Activated T-helper 1 cell treated with Interleukin-2 at 50 U/mL for 16 hours (primary cell): ENCODE measurements around the gene TRRAP.
A peak's percentile ranks its signal among the peaks of the same experiment; 100 is the strongest.
"Not testable (repeated sequence)": the region's sequence is repeated elsewhere in the genome, so short reads cannot be mapped to it uniquely, and the experiment has no call there.

Experiments
- DNase-seq: peaks from one replicate; pipeline ENCODE4 v3.0.0-alpha.2; 2020; ENCODE audit warnings: low read depth

Gene TRRAP

DNA sequence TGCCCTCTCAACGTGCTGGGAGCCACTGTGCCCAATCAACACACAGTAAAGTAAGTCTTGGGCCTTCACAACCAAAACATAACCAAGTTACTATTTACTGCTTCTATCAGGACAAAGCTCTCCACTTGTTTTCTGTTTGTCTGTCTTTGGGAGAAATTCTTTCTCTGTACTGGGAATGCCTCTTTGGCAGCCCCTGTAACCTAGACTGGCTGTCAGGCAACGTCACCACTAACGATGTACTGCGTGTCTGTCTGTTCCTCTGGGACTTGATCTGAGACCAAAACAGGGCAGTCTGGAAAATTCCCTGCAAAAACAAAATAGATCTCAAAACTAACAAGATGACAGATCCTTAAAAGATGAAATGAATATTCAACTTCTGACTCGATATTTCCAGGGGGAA lies 152.6 kb downstream of the TRRAP start:
- DNase-seq, result no peak

DNA sequence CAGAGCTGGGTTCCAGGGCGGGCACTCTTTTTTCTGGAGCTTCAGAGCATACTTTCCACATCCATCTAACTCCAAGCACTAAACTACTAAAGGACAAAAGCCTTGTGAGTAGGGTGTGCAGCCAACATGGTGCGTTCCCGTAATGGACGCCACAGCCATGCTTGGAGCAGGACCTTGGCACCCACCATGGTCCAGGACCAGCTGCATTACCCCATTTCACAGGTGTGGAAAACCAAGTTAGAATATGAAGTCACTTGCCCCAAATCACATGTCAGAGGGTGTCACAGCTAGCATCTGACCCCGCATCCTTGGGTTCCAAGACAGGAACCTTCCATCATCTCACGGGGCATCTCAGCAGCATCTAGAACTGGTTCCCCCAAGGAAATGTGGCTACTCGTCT lies 153.2 kb downstream of the TRRAP start:
- DNase-seq, result no peak

DNA sequence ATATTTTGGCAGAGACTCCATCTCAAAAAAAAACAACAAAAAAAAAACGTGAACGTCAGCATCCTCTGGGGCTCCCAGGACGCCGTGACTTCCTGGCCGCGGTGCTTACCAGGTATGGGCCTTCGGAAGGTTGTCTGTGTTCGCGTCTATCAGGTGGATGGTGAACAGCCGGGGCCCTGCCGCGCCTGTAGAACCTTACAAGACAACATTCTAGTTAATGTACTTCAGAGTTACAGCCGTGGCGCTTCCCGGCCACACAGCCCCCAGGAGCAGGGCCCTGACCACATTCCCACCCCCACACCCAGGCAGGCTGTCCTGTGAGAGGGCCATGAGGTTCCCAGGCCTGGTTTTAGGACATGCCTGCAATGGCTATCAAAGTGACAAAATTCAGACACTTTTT lies 154.6 kb downstream of the TRRAP start:
- no peak for DNase-seq

DNA sequence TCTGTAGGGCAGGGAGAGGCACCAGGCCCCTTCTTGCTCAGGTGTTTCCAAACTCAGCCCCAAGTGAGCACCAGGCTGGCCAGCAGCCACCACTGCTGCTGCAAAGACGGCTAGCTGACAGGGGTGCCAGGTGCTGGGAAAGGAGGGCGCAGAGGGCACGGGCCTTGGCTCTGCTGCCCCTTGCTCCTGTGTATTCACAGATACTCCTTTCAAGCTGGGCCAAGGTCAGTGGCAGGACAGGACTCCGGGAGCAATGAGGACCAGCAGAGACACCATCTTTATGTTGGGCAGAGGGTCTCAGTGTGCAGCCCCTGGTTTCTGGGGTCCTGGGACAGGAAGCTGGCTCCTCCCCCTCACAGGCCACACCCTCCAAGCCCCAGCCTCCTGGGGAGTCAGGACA lies 155.4 kb downstream of the TRRAP start:
- DNase-seq, result no peak

DNA sequence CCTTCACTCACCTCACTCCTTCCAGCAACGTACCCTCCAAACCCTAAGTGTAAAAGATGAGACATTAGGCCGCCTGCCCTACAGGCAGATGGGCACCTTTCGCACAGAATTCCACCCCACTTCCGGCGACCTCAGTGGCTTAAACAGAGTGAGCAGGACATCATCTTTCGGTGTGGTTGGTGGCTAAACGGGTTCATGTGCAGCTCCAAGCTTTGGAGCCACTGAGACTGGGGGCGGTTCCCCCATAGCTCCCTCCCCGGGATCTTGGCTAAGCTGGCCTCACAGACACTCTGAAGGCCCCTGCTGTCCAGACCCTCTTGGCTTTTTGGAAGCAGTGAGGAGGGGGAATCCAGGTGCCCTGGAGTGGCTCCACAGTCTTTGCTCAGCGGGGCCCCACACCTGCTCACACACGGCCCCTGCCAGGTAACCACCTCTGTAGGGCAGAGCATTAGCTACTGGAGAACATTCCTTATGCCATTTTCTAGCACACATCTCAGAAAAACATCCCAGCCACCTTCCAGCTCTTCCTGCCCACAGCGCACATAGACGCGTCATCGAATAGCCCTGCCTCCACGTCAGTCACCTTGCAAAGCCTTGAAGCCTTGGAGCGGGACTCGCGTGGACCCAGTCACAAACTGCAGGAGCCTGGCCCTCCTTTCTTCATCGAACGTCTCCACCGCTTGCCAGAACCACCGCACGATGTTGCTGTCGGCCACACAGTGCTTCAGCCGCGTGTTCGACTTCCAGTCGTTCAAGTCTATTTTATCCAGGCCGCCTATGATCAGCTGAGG lies 156.8 kb downstream of the TRRAP start:
- no peak for DNase-seq

DNA sequence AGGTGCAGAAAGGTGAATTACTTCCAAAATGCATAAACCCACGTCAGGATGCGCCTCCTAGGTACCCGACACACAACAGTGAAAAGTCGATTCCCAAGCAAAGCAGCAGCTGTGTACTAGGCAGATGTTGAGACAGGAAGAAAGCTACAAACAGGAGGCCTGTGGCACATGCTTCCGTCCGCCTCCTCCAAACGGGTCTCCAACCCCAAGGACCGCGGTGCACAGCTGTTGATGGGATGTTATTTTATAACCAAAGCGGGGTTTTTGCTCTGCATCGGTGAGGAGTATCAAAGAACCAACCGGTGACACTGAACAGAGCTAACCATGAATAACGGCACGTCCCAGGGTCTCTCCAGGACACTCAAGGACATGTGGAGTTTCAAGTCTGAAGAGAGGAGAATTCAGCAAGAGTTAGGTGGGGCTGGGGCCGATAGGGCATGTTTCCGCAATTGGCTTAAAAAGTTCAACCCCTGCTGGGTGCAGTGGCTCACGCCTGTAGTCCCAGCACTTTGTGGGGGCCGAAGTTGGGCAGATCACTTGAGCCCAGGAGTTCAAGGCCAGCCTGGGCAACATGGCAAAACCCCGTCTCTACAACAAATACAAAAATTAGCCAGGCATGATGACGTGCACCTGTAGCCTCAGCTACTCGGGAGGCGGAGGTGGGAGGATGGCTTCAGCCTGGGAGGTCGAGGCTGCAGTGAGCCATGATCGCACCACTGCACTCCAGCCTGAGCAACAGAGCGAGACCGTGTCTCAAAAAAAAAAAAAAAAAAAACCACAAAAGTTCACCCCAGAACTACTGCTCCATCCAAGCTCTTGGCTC lies 157.6 kb downstream of the TRRAP start:
- no peak for DNase-seq

DNA sequence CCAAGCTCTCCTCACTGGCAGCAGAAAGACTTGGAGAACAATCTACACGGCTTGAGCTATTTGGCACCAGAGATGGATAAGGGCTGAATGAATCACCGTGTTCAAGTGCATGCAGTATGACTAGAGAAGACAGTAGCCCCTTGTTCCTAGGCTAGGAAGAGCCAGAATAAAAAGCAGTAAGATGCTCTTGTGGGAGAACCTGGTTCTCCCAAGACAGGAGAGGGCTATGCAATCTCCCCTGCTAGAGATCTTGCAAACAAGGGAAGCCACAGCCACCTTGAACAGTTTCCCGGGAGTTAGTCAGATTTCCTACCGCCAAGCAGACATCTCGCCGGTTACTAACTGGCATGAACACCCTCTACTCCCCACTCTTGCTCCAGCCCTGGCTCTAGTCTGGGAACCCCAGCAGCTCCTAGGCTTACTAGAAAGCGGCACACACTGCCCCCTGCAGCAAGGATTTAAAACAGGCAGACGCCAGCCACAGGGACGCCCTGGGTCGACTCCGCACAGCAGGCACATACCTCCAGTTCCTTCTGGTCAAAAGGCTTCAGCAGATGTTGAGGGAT lies 158.3 kb downstream of the TRRAP start:
- DNase-seq, result no peak

DNA sequence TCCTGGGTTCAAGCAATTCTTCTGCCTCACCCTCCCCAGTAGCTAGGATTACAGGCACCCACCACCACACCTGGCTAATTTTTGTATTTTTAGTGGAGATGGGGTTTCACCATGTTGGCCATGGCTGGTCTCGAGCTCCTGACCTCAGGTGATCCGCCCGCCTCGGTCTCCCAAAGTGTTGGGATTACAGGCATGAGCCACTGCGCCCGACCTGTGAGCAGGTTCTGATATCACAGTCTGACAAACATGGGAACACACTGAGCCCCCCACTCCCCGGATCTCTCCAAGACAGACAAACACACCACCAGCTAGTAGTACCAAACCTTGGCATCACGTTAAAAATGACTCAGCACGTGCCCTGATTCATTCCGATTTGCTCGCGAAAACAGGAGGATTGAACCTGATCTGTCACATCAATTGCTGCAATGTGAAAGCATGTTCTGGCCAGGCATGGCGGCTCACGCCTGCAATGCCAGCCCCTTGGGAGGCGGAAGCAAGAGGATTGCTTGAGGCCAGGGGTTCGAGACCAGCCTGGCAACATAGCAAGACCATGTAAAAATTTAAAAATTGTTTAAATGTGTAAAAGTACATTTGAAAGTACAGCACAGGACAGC lies 159.1 kb downstream of the TRRAP start:
- no peak for DNase-seq

DNA sequence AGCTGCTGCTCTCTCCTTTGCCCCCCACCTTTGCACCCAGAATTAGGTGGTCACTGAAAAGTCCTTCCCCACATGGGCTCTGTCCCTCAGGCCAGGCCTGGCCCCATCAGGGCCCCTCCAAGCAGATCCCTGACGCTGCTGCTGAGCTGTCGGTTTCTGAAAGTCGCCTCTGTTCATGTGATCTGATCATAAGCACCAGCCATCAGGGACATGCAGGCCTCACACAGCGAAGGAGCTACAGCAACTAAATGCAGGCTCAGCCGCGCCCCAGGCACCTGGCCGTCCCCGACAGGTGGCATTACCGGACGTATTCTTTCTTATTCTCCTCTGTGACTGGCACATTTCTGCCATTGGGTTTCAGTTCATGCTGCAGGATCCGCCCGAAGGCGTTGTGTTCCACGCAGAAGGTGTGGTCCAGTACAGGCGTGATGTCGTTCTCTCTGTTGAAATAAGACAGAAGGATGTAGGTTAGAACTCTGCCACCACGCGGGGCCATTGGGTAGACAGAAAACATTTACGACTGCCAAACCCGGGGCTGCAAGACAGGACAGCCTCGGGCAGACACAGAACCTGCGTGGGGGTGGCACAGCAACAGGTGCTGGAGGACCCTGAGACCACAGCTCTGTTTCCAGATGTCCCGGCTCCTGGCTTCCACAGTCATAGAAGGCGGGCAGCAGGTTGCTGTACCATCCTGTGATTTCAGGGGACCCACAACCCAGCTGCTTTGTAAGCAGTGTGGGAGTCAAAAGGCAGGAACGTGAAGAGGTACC lies 159.9 kb downstream of the TRRAP start:
- DNase-seq, result no peak

DNA sequence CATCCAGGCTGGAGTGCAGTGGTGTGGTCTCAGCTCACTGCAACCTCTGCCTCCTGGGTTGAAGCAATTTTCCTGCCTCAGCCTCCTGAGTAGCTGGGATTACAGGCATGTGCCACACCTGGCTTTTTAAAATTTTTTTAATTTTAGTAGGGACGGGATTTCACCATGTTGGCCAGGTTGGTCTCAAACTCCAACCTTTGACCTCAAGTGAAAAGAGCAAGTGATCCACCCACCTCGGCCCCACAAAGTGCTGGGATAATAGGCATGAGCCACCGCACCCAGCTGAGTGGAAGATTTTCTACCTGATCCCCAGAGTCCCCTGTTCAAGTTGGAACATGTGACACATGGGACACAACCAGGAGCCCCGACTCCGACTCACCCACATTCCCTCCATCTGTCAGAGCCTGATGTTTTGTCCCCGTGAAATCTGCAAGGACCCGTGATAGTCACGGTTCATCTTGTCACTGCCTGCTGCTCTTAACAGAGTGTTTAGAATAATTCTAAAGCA lies 161.1 kb downstream of the TRRAP start:
- no peak for DNase-seq

DNA sequence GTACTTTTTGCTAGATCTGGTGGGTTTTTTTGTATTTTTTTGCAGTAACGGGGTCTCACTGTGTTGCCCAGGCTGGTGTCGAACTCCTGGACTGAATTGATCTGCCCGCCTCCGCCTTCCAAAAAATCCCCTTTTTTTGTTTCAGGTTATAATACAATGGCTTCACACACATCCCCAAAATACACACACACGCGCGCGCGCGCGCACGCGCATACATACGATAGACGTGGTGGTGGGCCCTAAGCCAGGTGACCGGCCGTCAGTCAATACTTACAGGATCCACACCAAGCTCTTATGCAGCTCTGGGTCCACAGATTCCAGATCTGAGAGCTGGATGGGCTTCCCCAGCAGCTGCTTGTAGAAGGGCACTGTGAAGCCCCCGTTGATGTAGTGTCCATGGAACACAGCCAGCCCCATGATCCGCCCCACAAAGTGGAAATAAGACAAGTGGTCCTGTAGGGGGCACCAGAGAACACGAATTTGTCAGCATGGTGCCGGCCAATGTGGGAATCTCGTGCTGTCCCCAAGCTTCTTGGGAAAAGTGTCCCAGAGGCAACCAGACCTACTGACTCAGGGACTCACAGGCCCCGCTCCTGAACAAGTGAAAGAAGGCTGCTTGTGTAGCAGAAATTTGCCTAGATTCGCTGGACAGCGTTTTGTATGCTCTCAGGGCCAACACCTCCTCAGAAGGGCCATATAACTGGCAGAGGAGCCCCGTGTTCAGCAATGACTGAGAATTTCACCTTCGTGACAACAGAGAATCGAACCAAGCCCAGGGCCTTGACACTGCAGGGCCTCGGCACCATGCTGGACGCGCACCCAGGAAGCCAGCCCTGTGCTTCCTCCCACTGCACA lies 162.0 kb downstream of the TRRAP start:
- DNase-seq, result peak; percentile 30

DNA sequence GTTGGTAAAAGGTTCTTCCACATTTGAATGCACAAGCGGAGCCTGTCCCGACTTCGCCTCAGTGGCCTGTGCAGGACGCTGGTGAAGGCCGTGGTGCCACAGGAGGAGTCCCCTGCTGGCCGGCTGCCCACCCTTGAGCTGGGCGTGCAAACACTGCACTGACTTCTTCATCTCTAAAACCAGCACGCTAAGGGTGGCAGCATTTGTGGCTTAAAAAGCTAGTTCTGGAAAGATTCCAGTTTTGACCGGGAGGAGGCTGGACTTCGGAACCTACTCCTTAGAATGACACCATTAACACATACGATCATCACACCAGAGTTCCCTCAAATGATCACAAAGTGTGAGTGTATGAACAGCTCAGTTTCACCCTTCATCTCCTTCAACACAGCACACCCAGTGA lies 163.2 kb downstream of the TRRAP start:
- no peak for DNase-seq

DNA sequence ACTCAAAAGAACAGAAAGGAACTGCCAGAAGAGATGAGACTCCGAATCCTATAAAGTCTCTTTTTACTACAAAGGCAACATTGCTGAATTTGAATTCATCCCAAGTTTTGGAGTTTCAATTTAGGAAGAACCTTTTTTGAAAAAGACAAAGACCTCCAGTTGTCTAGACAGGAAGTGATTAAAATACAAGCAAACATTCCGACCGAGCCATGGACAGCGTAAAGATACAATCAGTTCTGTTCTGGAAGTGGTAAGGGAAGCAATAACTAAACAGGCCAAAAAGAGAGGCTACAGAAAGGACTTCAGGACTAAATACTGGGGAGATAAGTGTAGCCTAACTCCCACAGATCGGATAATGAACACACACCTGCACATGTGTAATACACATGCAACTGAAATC lies 164.6 kb downstream of the TRRAP start:
- DNase-seq, result no peak

DNA sequence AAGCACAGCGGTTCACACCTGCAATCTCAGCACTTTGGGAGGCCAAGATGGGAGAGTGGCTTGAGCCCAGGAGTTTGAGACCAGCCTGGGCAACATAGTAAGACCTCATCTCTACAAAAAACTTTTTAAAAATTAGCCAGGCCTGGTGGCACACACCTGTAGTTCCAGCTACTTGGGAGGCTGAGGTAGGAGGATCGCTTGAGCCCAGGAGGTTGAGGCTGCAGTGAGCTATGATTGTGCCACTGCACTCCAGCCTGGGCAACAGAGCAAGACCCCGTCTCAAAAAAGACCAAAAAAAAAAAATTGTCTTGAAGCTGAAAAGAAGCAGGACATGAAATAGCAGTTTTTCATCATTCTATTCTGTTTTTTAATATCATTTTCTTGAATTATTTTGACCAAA lies 166.5 kb downstream of the TRRAP start:
- DNase-seq, result not testable (repeated sequence)

DNA sequence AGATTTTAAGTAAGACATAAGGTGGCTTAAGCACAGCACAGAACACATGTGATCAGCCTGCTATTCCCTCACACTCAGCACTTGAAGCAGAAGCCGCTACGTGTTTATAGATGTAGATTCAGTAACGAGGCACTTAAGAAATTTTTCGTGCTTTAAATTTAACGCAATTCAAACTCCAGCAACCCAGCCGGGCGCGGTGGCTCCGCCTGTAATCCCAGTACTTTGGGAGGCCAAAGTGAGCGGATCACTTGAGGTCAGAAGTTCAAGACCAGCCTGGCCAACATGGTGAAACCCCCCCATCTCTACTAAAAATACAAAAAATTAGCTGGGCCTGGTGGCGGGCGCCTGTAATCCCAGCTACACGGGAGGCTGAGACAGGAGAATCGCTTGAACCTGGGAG lies 167.9 kb downstream of the TRRAP start:
- not testable (repeated sequence) for DNase-seq

DNA sequence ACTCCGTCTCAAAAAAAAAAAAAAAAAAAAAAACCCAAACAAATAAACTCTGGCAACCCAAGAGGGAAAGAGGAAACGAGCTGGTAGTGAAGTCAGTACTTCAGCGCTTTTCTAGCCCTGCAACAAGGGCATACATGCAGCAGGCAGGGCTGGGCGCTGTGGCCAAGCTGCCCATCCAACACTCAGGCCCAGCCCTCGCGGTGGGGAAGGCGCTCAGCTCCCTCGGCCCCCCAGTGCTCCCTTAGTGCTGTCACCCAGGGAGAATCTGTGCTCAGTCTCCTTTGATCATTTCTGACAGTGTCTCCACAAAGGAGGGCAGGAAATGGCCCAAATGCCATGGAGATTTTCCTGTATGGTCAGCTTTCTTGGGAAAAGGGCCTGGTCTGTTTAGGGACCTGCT lies 168.4 kb downstream of the TRRAP start:
- no peak for DNase-seq

DNA sequence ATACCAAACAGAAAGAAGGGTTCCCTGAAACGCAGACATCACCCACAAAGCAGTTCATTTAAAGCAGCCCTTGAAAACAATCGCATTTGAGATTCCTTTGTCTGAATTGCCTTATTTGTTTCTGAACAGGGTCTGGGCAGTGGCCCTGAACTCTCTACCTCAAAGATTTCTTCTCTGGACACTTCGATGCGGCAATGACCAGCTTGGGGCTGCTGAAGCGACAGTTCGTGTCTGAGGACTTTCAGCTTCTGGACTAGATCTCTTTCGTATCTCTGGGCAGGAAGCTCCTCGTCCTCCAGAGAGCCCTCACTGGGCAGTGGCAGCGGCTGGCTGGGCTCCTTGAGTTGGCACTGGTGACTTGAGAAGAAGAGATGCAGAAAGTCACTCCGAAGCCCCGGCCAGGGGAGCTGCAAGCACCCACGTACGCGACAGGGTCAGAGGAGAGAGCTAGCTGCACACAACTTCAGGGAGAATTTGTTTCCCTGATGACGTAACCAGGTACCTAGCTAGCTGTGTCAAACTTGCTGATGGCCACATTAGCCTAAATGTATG lies 169.3 kb downstream of the TRRAP start:
- DNase-seq, result no peak

DNA sequence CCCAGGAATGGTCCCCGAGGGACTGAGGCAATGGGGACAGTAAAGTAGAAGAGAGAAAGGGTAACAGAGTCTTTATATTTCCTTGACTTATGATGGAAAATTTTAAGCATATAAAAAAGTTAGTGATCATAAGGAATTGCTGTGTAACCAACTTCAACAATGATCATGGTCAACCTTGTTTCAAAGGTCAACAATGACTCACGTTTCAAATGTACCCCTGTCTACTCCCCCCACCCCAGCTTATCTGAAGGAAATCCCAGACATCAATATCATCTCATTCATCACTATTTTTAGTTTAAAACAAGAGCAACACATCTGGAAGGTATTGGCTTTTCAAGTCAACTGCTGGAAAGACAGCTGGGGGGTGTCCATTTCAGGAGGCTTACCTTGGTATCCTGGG lies 172.6 kb downstream of the TRRAP start:
- DNase-seq, result no peak

DNA sequence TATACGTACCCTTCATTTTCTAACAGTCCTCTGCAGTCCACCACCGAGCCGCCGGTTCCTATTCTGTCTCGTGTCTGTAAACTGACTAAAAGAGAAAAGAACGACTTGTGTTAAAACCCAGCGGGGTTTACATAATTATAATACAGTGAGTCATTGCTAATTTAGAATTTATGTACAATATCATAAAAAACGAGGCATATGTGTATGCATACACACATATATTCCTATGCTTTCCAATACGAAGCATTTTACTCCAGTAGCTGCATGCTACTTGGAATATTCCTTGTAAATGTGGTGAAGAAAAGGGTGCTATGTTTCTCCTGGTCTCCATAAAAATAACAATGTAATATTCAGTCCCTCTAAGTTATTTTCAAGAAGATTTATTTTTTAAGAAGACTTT lies 176.4 kb downstream of the TRRAP start:
- DNase-seq, result no peak

DNA sequence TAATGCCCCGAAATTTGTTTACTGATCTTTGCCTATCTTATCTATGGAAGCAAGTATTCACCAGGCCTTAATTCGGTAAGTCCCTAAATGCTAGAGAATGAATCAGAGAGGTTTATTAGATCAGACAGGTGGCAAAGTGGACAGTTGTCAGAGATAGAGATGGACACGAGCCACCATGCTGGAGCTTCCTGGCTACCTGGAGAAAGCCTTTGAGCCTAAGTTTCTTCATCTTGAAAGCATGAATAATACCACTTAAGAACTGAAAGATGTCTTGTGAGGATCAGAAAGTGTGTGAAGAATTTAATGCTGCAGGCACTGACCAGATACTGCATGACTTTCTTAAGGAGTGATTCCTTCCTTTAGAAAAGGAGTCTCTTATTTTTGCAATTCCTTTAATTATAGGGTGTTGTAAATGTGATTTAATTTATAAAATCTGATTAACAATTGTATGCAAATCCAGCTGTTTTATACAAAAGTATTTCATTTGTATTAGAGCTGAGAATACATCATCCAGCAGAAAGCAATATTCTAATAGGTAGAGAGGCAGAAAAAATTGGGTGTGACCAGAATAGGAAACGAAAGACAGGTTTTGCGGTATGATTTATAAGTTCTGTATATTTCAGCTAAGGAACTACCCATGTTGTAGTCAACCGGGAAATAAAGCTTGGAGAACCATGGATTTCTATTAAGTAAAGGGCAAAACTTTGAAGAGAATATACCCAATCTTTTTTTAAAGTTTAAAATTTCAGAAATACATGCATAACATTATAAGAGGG lies 182.9 kb downstream of the TRRAP start:
- no peak for DNase-seq
